EL (cell line): ENCODE results near the gene CAMKK1.

Source experiments
- DNase-seq: peaks from one replicate; pipeline ENCODE4 v3.0.0-alpha.2; 2016

The CAMKK1 gene

DNA sequence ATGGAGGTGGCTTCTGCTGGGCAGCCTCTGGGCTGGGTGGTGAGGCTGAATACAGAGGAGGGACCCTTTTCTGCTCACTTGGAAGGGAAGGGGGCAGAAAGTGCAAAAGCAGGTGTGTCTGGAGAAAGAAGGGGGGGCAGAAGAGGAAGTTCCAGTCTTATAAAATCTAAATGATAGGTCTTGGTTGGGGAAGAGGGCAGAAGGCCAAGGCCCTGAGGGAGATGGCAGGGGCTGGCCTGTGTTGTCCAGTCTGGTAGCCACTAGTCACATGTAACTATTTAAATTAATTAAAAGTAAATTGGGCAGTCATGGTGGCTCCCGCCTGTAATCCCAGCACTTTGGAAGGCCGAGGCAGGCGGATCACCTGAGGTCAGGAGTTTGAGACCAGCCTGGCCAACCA lies 2.5 kb upstream of the CAMKK1 start:
- DNase-seq: no peak

DNA sequence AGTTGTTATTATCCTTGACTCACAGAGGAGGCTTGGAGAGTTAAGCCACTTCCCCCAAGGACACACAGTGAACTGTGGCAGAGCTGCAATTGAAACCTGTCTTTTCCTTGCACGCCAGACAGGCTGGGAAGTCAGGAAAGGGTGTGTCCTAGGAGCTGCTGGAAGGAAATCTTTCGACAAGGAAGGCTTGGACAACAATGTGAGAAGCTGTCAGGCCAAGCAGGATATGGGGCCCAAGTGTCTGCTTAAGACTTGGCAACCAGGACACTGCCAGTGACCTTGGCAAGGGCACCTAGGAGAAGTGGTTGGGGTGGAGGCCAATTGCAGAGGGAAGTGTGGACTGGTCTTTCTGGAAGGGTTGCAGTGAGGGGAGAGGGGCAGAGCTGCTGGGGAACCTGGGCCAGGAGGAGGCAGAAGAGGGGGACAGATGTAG lies 2.1 kb upstream of the CAMKK1 start:
- DNase-seq: peak; percentile 23

DNA sequence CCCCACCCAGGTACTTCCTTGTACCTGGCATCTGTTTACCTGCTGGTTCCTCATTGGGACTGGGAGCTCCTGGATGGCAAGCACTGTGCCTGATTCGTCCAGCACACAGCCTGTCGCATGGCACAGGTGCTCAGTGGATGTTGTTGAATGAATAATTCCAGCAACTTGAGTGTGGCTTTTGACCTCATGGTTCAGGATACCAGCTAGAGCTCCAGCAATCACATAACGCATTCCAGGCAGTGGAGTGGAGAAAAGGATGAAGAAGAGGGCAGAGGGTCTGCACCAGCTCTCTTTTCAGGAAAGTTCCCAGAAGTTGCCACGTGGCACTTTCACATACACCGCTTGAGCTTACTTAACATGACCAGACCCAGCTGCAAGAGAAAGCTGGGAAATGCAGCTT lies 1.3 kb upstream of the CAMKK1 start:
- no peak for DNase-seq

DNA sequence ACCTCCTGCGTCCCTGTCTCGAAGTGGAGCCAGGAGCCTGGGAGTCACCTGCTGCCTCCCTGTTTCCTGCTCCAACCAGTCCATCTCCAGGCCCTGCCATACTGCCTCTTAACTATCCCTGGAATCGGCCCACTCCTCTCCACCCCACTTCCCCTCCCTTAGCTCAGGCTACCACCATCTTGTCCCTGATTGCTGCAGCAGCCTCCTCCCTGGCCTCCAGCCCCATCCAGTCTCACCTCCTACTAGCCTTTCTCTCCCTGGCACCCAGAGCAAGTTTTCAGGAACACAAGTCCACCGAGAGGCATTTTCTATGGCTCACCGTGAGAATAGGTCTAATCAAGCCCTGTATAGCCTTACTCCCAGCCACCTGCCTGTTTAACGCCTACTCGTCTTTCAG lies 865 bp upstream of the CAMKK1 start:
- no peak for DNase-seq

DNA sequence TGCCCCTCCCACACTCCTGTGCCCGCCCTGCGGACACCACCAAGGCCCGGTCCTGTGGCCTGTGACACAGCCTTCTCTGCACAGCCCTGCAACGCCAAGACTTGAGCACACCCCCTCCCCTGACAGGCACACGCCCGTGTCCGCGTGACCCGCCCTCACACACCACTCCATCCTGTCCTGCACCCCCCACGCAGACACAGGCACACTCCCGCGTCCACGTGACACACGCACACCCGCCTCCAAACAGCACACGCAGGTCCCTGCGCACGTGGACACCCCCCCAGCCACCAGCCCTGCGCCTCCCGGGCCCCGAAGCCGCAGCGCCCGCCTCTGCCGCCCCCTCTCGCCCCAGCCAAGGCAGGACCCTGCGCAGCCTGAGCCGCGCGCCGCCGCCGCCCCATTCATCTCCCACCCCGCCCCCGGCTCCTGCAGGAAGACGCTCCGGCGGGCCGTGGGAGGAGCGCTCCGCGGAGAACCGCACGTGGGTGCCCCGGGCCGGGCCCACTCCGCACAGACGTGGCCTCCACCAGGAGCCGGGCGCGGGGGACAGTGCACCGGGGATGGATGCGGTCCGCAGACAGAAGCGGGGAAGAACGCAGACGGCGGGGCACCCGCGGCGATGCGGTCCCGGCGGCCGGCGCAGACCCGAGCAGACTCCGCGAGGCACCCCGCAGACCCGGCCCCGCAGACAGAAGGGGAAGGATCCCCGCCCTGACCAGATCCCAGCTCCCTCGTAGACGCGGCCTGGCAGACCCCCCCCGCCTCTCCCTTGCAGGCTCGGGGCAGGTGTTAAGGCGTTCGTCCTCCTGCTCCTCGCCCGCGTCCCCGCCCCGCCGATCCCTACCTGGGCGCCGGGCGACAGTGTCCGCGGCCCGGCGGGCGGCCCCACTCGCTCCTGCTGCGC lies 506 bp downstream of the CAMKK1 start:
- DNase-seq: peak; percentile 77

DNA sequence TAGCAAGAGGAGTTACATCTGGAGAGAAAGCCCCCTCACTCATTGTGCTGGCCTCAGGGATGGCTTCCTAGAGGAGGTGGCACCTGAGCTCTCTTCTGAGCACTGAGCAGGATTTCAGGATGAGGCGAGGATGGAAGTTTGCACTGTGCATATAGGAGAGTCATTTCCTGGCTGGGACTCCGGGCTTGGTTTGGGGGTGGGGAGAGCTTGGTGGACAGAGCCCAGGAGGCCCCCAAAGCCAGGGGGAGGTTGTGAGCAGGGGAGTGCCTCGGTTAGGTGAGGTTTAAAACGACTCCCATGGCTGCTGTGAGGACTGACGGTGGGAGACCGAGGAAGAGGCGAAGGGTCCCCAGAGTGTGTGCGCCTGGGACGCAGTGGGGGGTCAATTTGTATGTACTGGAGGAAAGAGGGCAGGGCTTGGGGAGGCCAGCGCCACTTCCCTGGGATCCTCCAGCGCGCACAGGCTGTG lies 1.2 kb downstream of the CAMKK1 start:
- DNase-seq: peak; percentile 35

DNA sequence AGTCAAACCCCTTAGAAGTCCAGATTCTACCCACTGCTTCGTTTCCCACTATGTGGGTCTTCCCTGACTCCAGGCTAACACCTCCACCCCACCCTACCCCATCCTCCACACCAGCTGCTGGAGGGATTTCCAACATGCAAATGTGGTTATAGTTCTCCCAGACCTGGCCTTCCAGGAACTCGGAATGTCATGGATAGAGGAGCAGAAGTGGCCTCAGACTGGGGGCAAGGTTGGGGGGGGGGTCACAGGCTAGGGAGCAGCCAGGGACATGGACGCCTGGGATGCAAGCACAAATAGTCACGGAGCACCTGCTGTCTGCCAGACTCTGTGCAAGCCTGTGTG lies 2.0 kb downstream of the CAMKK1 start:
- DNase-seq: no peak

DNA sequence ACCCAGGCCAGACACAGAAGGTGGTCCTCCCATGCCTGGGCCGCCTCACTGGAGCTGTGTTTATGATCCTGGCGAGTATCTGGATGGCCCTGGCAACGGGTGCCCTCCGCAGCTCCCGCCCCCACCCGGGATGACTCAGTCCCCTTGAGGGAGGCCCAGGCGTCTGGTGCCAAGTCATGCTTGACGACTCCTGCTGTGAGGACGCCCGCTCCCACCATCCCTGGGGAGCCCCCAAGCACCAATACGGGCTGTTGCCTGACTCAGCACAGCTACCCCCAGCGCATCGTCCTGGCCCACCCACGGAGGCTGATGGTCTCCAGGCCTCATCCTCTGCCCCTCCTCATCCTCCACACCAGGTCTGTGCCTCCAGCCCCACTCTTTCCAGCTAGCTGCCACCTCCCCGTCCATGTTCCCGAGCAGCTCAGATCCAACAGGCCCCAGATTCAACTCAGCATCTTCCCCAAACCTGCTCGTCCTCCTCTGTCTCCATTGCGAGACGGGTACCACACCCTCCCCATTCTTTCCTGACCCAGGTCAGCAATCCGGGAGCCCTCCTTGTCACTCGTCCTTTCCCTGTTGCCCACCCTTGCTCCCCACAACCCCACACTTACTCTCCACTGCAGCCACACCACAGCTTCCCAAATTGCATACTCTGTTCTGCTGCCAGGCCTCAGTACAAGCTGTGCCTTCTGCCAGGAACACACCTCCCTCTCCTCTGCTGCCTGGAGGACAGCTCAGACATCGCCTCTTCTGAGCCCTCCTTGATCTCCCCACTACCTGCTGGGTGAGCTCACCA lies 2.6 kb downstream of the CAMKK1 start:
- DNase-seq: peak; percentile 95

DNA sequence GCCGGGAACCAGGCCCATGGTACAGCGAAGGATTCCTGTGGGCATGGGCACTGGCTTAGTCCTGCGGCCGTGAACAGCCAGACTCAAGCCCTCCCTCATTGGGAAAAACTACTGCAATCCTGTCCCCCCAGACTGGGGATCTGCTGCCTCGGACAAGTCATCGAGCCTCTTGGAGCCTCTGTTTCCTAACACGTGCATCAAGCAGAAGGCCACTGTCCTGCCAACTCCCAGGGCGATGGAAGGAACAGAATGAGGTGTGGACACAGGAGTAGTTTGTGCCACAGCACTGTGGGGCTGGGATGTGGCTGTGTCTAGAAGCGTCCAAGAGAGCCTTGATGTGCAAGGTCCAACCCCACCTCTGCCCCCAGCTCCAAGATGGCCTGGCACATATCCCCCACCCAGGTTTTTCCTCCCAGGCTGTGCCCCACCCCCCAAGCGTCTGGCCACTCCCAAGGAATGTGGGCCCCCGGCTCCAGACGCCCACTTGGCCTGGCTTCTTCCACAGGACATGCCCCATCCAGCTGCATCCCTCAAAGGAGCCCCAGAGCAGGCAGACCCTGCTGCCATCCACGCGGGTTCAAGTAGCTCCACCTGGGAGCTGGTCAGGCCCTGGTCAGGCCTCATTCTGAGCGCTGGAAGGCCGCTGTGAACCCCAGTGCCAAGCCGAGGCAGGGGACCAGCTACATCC lies 3.4 kb downstream of the CAMKK1 start:
- no peak for DNase-seq

DNA sequence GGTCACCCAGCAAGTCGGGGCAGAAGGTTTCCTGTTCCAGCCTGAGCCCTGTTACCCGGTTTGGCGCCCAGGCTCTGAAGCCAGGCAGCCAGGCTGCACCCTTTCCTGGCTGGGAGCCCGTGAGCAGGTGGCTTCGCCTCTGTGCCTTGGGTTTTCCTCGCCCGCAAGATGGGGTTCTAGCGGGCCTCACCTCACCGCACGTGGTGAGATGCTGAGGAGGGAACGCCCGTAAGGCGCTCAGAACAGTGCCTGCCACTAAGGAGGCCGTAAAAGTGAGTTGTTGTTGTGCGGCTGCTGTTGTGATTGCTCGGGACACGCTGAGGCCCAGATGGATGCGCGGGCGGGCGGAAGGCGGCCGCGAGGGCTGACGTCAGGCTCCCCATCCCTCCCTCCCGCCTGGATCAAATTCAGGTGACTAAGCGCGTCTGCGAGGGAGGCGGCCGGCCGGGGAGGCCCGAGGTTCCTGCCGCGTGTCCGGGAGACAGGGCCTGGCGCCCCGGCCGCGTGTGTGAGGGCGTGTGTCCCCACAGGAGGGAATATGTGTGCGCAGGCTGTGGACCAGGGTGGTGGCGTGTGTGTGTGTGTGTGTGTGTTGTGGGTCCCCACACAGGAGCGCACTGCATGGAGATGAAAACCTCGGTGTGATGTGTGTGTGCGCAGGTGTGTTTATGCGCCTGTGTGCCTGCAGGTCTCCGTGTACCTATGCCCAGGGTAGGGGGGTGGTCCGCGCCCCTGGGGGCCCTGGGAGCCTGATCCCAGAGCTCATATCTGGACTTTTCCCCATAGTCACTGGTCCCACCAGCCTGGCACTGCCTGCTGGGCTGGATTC lies 4.3 kb downstream of the CAMKK1 start:
- peak; percentile 95 for DNase-seq

DNA sequence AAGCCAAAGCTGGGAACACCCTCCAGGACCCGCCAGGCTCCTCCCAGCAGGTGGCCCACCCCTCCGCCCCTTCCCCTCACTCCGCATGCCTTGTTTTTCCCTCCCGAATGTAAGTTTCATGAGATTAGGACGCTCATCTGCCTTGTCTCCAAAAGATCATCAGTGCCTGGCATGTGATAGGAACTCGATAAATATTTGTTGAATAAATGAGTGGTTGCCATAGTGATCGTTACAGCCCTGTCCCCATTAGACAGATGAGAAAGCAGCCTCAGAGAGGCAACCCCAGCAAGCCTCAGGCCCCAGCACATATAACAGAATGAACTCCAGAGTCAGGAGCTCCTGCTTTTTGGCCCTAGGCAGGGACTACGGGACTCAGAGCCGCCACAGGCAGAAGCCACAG lies 5.0 kb downstream of the CAMKK1 start:
- no peak for DNase-seq

DNA sequence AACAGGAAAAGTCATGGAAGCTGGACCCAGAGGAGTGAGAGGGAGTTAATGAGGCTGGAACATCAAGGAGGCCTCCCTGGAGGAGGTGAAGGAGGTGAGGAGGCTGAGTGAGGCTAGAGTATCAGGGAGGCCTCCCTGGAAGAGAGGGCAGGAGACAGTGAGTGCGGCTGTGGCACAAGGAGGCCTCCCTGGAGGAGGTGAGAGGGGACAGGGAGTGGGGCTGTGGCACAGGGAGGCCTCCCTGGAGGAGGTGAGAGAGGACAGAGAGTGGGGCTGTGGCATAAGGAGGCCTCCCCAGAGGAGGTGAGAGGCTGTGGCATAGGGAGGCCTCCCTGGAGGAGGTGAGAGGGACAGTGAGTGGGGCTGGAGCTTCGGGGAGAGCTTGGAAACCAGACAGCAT lies 5.5 kb downstream of the CAMKK1 start:
- DNase-seq: no peak

DNA sequence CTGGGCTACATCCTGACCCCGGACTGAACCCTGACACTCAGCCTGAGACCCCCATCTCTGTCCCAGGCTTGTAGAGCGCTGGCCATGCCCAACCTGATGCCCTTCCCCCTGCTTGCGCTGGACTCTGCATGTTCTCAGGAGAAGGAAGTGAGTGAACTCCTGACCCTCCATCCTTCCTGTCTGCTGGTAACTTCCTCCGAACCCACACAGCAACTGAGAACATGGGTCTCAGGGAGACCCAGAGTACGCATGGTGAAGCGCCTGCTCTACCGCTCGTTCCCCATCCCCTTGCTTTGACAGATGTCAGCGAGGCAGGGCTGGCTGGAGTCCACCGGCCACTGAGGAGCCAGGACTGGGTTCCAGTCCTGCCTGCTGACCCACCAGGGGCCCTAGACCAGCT lies 6.1 kb downstream of the CAMKK1 start:
- no peak for DNase-seq

DNA sequence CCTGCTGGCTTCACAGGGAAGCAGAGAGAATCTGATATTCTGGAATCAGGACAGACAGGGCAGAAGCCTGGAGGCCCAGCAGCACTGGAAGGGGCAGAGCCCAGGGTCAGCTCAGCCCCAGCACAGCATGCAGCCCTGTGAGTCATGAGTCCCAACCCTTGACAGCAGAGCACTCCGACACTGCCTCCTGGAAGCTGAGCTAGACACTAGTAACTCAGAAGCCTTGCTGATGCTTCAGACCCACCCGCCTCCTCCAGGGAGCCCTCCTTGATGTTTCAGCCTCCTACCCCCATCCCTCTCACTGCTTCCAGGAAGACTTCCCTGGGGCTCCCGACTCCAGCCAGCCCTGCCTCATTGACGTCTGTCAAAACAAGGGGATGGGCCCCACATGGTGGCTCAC lies 6.9 kb downstream of the CAMKK1 start:
- peak; percentile 75 for DNase-seq

DNA sequence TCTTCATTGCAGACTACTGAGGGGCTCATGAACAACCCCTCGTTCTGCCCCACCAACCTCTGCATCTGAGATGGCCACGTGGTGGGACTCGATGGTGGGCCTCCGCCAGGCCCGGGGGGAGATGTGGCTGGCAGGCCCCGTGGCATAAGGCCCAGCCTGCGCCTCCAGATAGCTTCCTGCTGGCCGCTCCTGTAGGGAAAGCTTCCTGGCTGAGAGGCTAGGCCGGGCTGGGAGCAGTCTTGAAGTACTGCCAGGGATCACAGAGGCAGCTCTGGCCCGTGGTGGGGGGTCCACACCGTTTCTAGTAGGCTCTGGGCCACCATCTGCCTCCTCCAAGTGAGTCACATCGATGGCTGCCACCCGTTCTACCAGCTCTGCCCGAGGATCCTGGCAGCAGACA lies 7.6 kb downstream of the CAMKK1 start:
- no peak for DNase-seq

DNA sequence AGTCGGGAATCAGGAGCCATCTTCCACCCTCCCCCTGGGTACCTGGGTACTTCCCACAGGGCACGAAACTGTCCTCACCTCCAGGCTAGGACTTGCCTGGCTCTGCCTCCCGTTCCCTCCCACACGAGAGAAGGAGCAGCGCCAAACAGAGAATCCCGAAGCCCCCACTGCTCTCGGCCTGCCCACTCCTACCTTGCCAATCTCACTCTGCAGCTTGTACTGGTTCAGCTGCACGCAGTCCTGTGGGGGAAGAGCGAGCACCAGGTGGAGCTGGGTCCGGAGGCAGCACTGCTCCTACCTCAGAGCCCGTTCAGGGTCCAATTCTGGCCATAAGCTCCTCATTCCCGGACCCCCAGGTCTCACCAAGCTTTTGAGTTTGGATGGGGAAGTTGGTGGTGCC lies 8.7 kb downstream of the CAMKK1 start:
- no peak for DNase-seq

DNA sequence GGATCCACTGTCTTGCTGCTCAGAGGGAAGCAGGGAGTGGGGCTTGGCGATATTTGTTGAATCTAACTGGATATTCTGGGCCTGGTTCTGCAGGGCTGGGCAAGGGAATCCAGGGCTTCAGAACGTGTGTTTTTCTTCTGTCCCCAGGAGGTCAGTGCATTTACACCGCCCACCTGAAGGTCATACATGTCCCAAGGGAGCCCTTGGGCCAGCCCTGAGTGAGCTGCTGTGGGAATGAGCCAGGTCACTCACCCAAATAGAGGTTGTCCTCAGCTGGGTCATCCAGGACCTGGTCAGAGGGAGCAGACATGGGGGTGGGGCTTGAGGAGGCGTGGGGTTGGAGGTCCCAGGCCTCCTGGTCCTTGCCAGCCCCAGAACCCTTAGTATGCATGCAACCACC lies 10.6 kb downstream of the CAMKK1 start:
- no peak for DNase-seq

DNA sequence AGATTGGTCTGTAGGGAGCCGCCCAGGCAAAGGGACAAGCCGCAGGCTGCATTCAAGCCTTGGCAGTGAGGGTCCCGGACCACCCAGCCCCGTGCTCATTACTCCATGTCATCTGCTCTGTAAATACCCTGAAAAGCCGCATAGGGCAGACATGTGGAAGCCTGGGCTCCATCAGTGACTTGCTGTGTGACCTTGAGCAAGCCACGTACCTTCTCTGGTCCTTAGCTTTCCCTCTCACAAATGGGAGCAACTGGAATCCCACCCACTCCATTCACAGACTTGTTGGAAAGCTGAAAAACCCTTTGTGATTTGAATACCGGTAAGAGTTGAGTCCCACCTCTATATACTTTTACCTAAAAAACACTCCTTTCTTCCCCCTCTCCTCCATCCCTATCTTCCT lies 11.9 kb downstream of the CAMKK1 start:
- DNase-seq: no peak

DNA sequence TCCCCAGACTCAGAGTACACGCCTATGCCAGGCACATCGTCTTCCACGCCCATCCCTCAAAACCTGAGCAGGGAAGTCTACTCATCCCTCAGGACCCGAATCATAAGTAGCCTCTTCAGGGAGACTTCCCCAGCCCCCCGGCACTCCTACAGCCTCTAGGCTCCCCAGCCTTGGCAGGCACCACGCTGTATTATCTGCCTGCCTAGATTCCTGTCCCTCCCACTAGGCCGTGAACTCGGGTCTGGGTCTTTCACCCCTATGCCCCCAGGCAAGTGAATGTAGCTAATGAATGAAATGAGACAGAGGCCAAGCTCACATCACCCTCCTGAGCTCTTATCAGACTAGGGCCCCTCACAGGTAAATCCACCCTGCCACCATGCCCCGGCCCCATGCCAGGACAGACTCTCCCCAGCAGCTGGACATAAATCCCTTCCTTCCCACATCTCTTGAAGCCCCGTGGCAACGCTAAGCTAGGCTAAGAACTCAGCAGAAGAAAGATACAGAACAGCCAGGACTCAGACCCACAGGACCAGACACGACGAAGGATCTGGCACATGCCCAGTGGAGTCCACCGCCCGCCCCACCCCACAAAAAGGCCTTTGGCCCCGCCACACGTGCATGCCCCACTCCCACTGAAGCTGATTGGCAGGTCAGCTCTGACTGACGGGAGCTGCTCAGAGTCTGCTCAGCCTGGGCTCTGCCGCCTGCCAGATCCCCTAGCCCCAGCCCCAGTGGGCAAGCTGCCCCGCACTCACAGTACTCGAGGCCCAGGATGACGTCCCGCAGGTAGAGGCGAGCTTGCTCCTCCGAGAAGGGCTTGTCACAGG lies 13.0 kb downstream of the CAMKK1 start:
- DNase-seq: no peak

DNA sequence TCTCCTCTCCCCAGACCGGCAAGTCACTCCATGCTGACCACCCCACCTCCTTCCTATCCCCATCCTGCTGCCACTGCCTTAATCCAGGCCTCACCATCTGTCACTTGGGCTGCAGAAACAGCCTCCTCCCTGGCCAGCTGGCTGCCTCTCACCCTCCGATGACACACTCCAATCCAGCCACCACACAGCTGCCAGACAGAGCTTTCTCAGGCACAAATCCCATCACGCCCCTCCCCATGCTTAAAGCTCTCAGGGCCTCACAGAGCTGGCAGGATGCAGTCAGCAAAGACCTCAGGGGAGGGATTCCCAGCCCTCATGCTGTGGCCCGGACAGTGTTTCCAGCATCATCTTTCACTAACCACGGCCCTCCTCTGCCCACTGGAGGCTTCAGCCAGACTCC lies 13.7 kb downstream of the CAMKK1 start:
- peak; percentile 48 for DNase-seq

DNA sequence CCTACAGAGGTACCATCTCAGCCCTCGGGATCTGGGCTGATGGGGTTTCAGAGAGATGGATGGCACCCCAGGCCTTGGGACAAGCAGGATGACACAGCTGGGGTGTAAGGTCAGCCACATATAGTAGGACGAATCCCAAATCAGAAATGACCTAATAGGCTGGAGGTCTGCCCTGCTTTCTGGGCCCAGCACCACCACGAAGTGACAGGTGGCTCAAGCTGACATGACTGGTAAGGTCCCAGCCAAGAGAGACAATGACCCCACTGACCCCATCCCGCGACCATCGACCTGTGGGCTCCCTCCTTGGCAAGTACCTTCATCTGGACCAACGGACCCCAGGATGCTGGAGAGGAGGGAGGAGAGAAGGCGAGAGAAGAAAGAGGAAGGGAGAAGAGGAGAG lies 15.6 kb downstream of the CAMKK1 start:
- no peak for DNase-seq

DNA sequence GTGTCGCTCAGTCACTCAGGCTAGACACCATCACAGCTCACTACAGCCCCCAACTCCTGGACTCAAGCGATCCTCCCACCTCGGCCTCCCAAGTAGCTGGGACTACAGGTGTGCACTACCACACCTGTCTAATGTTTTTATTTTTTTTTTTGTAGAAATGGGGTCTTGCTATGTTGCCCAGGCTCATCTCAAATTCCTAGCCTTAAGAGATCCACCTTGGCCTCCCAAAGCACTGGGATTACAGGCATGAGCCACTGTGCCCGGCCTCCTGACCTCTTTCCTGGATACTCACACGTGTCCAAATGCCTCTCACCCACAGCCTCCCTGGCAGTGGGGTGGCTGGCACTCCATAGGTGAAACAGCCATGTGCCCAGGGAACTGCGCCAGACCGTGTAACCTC lies 17.5 kb downstream of the CAMKK1 start:
- no peak for DNase-seq
